ENCODE results near the gene SPIRE1. TPM values are rescaled to one million over a fixed set of nuclear protein-coding genes. Genes with fewer than 3 reads are reported as not detected.

Gene SPIRE1
- total RNA-seq, 1 experiment from 2014 or later: 16.6 TPM

DNA sequence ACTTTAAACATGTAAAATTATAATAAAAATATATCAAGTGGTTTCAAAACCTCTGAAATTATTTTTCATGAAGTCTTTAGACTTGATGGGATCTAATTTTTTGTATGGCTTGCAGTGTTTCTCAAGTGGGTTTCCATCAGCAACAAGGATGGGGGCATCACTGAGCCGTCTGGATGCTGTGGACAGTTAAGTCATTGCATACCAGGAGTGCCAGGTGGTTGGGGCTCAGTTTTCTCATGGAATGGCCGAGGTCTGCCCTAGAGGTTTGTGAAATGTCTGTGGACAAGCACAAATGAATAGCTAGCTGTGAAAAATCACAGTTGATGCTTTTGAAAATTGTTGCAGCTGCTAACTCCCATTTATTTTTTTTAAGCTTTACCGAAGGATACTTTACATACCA, 248.4 kb downstream of the SPIRE1 start:
- H3K56ac ChIP-seq (ENCODE audit: insufficient read length, low read depth, low read length): no peak overlapping the region
- TF ChIP-seq CTCF (conservative IDR thresholded peaks at IDR 0.05): no peak
- H4K20me1 ChIP-seq (ENCODE audit: control insufficient read depth, insufficient read depth, insufficient read length): no peaks in the 10 kb centered on the region
- H3K4me2 ChIP-seq (ENCODE audit: insufficient read depth, insufficient read length, low read length): no peak overlapping the region
- H2BK120ac ChIP-seq (ENCODE audit: low read depth, low read length, poor library complexity, severe bottlenecking): no peak overlapping the region
- no peaks in the 10 kb centered on the region for H3K79me1 ChIP-seq (ENCODE audit: insufficient read depth, low read depth, low read length, poor library complexity, severe bottlenecking)
- H3T11ph ChIP-seq (ENCODE audit: low read length): no peak overlapping the region
- Mint-ChIP-seq H3K4me1 (peaks cover 22 to 24% of the 10 kb centered on the region in 2 experiments), H3K9me3 (peaks cover 3% of the 10 kb centered on the region in 2 experiments; a peak in 3 of 5 replicates), H3K27ac (no peak overlapping the region; a peak in 1 of 7 replicates), H3K27me3 (ENCODE audit: low read depth) (peaks cover 36% of the 10 kb centered on the region), H3K36me3 (ENCODE audit: insufficient read depth in 1 of 3, low read depth in 3 of 3) (peaks cover 0 to 3% (median 2%) of the 10 kb centered on the region in 3 experiments; a peak in 3 of 7 replicates), H3K4me3 (no peak overlapping the region)
- no peaks in the 10 kb centered on the region for H3K9me3 ChIP-seq (ENCODE audit: control insufficient read depth, low read depth, low read length)
- no peak overlapping the region for H3K23ac ChIP-seq (ENCODE audit: insufficient read length, low read depth, low read length)
- H3K27me3 ChIP-seq (ENCODE audit: insufficient read depth, low read length): peaks cover 3% of the 10 kb centered on the region; the same call in 1 of the 2 replicates
- H2AFZ ChIP-seq (ENCODE audit: low read length): no peak overlapping the region
- H3K23me2 ChIP-seq (ENCODE audit: insufficient read length, low read depth, low read length, poor library complexity, severe bottlenecking): peaks cover 8% of the 10 kb centered on the region
- H2BK12ac ChIP-seq (ENCODE audit: insufficient read length, low read depth, low read length): no peak overlapping the region
- no peaks in the 10 kb centered on the region for H3K79me2 ChIP-seq (ENCODE audit: insufficient read depth, low read length)
- no peak overlapping the region for H3K18ac ChIP-seq (ENCODE audit: insufficient read length, low read depth, low read length)
- no peak overlapping the region for H4K91ac ChIP-seq (ENCODE audit: insufficient read length, low read depth, low read length)
- WGBS (ENCODE audit: extremely low coverage, insufficient read length, low lambda C conversion rate): no CpG with 5 or more reads among the region's 3 CpGs
- H2AK5ac ChIP-seq (ENCODE audit: insufficient read length, low read length): no peak overlapping the region
- H4K8ac ChIP-seq (replicated peaks; ENCODE audit: insufficient read length, low read depth, low read length): no peak overlapping the region
- no peak overlapping the region for H2BK20ac ChIP-seq (ENCODE audit: low read depth, low read length, poor library complexity, severe bottlenecking)
- no peak overlapping the region for H3K9ac ChIP-seq (ENCODE audit: extremely low read depth, insufficient read length, low read length)
- no peak for DNase-seq
- H3K4me1 ChIP-seq (ENCODE audit: insufficient read depth, low read length): no peaks in the 10 kb centered on the region
- no peak overlapping the region for H3K14ac ChIP-seq (ENCODE audit: insufficient read depth, low read length)
- no peak overlapping the region for H4K5ac ChIP-seq (ENCODE audit: insufficient read length, low read depth, low read length)
- no peak overlapping the region for H3K4ac ChIP-seq (ENCODE audit: low read depth, low read length)
- no peak overlapping the region for H3K27ac ChIP-seq (ENCODE audit: insufficient read length, low read depth, low read length)
- H2BK15ac ChIP-seq (ENCODE audit: low read depth, low read length): no peak overlapping the region
- H2BK5ac ChIP-seq (ENCODE audit: insufficient read length, low read length): no peak overlapping the region

Data from H9 (cell line).